ENCODE data around the gene CCDC97. TPM values are rescaled to one million over a fixed set of nuclear protein-coding genes. Genes with fewer than 3 reads are reported as not detected.
"Not testable (repeated sequence)": the region's sequence is repeated elsewhere in the genome, so short reads cannot be mapped to it uniquely, and the experiment has no call there.

Gene CCDC97
- total RNA-seq, 2 experiments from 2014 or later: 33.5 to 36.1 TPM

DNA sequence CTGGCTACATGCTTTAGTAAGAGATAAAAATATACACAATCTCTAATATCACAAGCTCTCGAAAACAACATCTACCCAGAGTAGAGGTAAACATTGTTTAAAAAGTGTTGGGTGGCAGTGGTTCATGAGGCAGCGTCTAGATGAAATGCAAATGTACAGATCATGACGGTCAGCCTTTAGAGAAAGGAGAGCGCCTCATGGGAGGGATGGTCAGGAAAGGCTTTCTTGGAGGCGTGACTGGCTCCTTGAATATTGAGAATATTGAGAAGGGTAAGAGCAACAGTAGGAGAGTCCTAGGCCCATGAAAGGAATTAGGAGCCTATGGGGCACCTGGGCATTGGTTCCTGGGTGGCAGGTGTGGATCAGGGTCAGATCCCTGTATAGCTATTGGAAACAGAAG lies 35.2 kb upstream of the CCDC97 start:
- CTCF ChIA-PET: no interaction called here
- H3K4me3 Mint-ChIP-seq: no peak overlapping the region
- H3K36me3 Mint-ChIP-seq (ENCODE audit: low read depth): peaks cover 77% of the 10 kb centered on the region
- no peaks in the 10 kb centered on the region for H3K9me3 Mint-ChIP-seq (ENCODE audit: insufficient read depth)
- POLR2A ChIA-PET: interaction anchor here (0.8 to 1.1 kb wide), 2 partner anchors 9 to 10 kb away, joined by 3 to 4 read pairs; no protein-coding TSS in a partner anchor
- no peaks in the 10 kb centered on the region for H3K27me3 Mint-ChIP-seq (ENCODE audit: low read depth)
- H3K4me1 Mint-ChIP-seq (ENCODE audit: low read depth): no peaks in the 10 kb centered on the region
- ATAC-seq (no peak), DNase-seq (no peak)
- H3K27ac Mint-ChIP-seq: no peak overlapping the region

- Mint-ChIP-seq H3K36me3 (ENCODE audit: low read depth) (peaks cover 87% of the 10 kb centered on the region), H3K4me3 (no peak overlapping the region), H3K27me3 (ENCODE audit: low read depth) (no peaks in the 10 kb centered on the region), H3K9me3 (ENCODE audit: insufficient read depth) (no peaks in the 10 kb centered on the region), H3K27ac (no peak overlapping the region), H3K4me1 (ENCODE audit: low read depth) (no peaks in the 10 kb centered on the region)
- ATAC-seq (no peak), DNase-seq (no peak)
- CTCF ChIA-PET: no interaction called here
- POLR2A ChIA-PET: no interaction called here
These were observed 33.7 kb upstream of the CCDC97 start for GRCh38 chr19:41276231-41276630.

GRCh38 chr19:41278478-41278877 lies 31.5 kb upstream of the CCDC97 start:
- no peak overlapping the region for H3K27ac Mint-ChIP-seq
- no peaks in the 10 kb centered on the region for H3K9me3 Mint-ChIP-seq (ENCODE audit: insufficient read depth)
- H3K27me3 Mint-ChIP-seq (ENCODE audit: low read depth): no peaks in the 10 kb centered on the region
- ChIA-PET POLR2A (interaction anchor here (0.9 kb wide), 1 partner anchor 11 kb away, joined by 3 read pairs; no protein-coding TSS in a partner anchor), CTCF (interaction anchor here (0.6 kb wide), 1 partner anchor 1191 kb away, joined by 3 read pairs; no protein-coding TSS in a partner anchor)
- H3K4me1 Mint-ChIP-seq (ENCODE audit: low read depth): no peaks in the 10 kb centered on the region
- DNase-seq (no peak), ATAC-seq (no peak)
- peaks cover 82% of the 10 kb centered on the region for H3K36me3 Mint-ChIP-seq (ENCODE audit: low read depth)
- no peak overlapping the region for H3K4me3 Mint-ChIP-seq

DNA sequence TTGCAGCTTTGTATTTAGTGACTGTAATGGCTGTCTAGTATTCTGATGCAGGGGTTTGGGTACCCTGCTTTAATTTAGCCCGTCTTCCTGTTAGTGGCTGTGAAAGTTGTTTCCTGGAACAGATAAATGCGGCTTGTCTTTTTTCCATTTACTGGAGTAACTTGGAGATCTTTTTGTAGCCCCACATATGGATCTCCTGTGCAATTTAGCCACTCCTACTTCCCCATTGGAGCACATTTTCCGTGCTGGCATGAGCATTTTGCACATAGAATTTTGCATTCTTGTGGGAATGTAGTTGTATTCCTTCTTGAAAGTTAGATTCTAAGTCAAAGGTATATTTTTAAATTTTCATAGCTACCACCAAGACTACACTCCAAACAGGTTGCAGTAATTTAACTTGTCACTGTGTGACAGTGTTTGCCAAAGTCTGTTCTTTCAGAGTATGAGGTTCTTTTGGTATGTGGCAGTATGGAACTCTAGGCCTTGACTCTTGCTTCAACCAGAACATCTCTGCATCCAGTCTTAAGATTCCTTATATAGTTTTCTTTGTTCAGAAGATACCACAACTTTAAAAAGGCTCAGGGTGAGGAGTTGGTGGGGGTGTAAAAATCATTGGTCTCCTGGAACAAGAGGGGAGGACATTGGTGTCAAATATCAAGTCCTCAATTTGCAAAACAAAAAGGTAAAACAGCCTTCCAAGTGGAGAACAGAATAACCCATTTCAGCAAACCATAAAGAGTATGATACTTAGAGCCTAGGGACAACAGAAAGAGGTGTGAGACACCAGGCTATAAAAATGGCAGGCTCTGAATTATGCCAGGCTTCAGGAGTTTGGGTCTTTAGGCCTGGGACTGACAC lies 21.1 kb upstream of the CCDC97 start:
- no peak for DNase-seq
- no peak overlapping the region for H3K4me3 Mint-ChIP-seq
- ChIA-PET POLR2A (no interaction called here), CTCF (interaction anchor here (1.0 to 3.3 kb wide), 4 partner anchors 9 to 24 kb away, joined by 3 to 18 read pairs (median 6); partner anchors contain the start of gene HNRNPUL1)
- peaks cover 72% of the 10 kb centered on the region for H3K36me3 Mint-ChIP-seq (ENCODE audit: low read depth)
- peaks cover 7% of the 10 kb centered on the region for H3K4me1 Mint-ChIP-seq (ENCODE audit: low read depth)
- H3K9me3 Mint-ChIP-seq (ENCODE audit: insufficient read depth): no peaks in the 10 kb centered on the region
- H3K27ac Mint-ChIP-seq: peak overlapping the region; percentile 18
- ATAC-seq: no peak
- no peaks in the 10 kb centered on the region for H3K27me3 Mint-ChIP-seq (ENCODE audit: low read depth)

GRCh38 chr19:41289814-41290213 lies 20.2 kb upstream of the CCDC97 start:
- H3K27me3 Mint-ChIP-seq (ENCODE audit: low read depth); H3K4me3 Mint-ChIP-seq; DNase-seq; H3K27ac Mint-ChIP-seq; H3K9me3 Mint-ChIP-seq (ENCODE audit: insufficient read depth); POLR2A ChIA-PET; ATAC-seq: not testable (repeated sequence)
- H3K4me1 Mint-ChIP-seq (ENCODE audit: low read depth): peaks cover 12% of the 10 kb centered on the region
- peaks cover 77% of the 10 kb centered on the region for H3K36me3 Mint-ChIP-seq (ENCODE audit: low read depth)
- CTCF ChIA-PET: interaction anchor here (3.3 kb wide), 1 partner anchor 19 kb away, joined by 18 read pairs; no protein-coding TSS in a partner anchor

DNA sequence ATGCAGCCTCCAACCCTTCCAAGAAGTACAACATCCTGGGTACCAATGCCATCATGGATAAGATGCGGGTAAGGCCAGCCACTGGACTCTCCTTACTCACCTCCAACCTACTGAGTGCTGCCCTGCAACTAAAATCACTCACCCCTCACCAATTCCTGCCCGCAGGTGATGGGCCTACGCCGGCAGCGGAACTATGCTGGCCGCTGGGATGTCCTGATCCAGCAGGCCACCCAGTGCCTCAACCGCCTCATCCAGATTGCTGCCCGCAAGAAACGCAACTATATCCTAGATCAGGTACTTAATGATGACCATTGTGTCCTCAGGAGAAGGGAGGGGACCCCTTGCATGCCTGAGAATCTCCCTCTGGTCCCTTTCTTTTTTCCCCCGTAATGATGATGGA lies 15.6 kb upstream of the CCDC97 start:
- H3K4me1 Mint-ChIP-seq (ENCODE audit: low read depth): peaks cover 51% of the 10 kb centered on the region
- POLR2A ChIA-PET: interaction anchor here (1.5 kb wide), 1 partner anchor 29 kb away, joined by 5 read pairs; no protein-coding TSS in a partner anchor

DNA sequence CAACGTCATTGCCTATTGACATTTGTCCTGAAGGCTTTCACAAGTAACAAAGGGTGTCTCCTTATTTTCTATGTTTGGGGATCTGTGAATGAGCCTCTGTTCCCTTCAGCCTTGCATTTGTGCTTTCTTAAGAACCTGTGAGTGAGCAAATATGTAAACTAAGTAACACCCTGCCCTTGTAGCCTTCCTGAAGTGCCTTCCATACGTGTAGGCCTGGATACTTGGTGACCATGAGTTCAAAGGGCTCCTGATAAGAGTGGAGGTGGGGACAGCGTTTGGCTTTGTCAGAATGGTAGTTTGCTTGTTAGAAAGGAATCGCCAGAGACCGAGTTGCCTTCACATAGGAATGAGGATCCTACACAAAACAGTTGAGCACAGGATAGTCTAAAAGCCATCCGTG lies 14.5 kb upstream of the CCDC97 start:
- Mint-ChIP-seq H3K4me1 (ENCODE audit: low read depth) (peaks cover 62% of the 10 kb centered on the region), H3K27ac (peak overlapping the region; percentile 55), H3K4me3 (no peak overlapping the region), H3K27me3 (ENCODE audit: low read depth) (no peaks in the 10 kb centered on the region), H3K9me3 (ENCODE audit: insufficient read depth) (no peaks in the 10 kb centered on the region), H3K36me3 (ENCODE audit: low read depth) (peaks cover 90% of the 10 kb centered on the region)
- DNase-seq: no peak
- ChIA-PET POLR2A (interaction anchor here (0.8 to 4.3 kb wide), 2 partner anchors 10 to 12 kb away, joined by 3 to 26 read pairs; no protein-coding TSS in a partner anchor), CTCF (interaction anchor here (1.2 to 2.3 kb wide), 2 partner anchors 13 to 56 kb away, joined by 3 to 18 read pairs; no protein-coding TSS in a partner anchor)
- no peak for ATAC-seq

More for the DNA sequence above, 15.6 kb upstream of the CCDC97 start:
- H3K36me3 Mint-ChIP-seq (ENCODE audit: low read depth): peaks cover 88% of the 10 kb centered on the region
- H3K27me3 Mint-ChIP-seq (ENCODE audit: low read depth): no peaks in the 10 kb centered on the region
- DNase-seq: no peak
- H3K4me3 Mint-ChIP-seq: no peak overlapping the region
- CTCF ChIA-PET: interaction anchor here (1.2 to 2.3 kb wide), 2 partner anchors 14 to 57 kb away, joined by 3 to 18 read pairs; no protein-coding TSS in a partner anchor
- no peak overlapping the region for H3K27ac Mint-ChIP-seq
- H3K9me3 Mint-ChIP-seq (ENCODE audit: insufficient read depth): no peaks in the 10 kb centered on the region
- no peak for ATAC-seq

- no peaks in the 10 kb centered on the region for H3K27me3 Mint-ChIP-seq (ENCODE audit: low read depth)
- H3K4me3 Mint-ChIP-seq: no peak overlapping the region
- H3K36me3 Mint-ChIP-seq (ENCODE audit: low read depth): peaks cover 93% of the 10 kb centered on the region
- H3K27ac Mint-ChIP-seq: peak overlapping the region; percentile 71
- ChIA-PET CTCF (interaction anchor here (2.3 kb wide), 1 partner anchor 12 kb away, joined by 18 read pairs; no protein-coding TSS in a partner anchor), POLR2A (interaction anchor here (4.3 kb wide), 1 partner anchor 11 kb away, joined by 26 read pairs; no protein-coding TSS in a partner anchor)
- ATAC-seq (no peak), DNase-seq (no peak)
- H3K4me1 Mint-ChIP-seq (ENCODE audit: low read depth): peaks cover 71% of the 10 kb centered on the region
- no peaks in the 10 kb centered on the region for H3K9me3 Mint-ChIP-seq (ENCODE audit: insufficient read depth)
These were observed 13.5 kb upstream of the CCDC97 start for GRCh38 chr19:41296433-41296871.

GRCh38 chr19:41297628-41298347 lies 12.2 kb upstream of the CCDC97 start:
- Mint-ChIP-seq H3K4me3 (no peak overlapping the region), H3K36me3 (ENCODE audit: low read depth) (peaks cover 94% of the 10 kb centered on the region), H3K9me3 (ENCODE audit: insufficient read depth) (no peaks in the 10 kb centered on the region), H3K27me3 (ENCODE audit: low read depth) (no peaks in the 10 kb centered on the region), H3K27ac (peak overlapping the region; percentile 80), H3K4me1 (ENCODE audit: low read depth) (peaks cover 85% of the 10 kb centered on the region)
- ATAC-seq (peak; percentile 43), DNase-seq (no peak)
- CTCF ChIA-PET: interaction anchor here (1.0 to 3.5 kb wide), 4 partner anchors 9 to 35 kb away, joined by 3 to 28 read pairs (median 4); no protein-coding TSS in a partner anchor
- POLR2A ChIA-PET: interaction anchor here (0.8 to 4.3 kb wide), 4 partner anchors 10 to 34 kb away, joined by 3 to 26 read pairs (median 7); partner anchors contain the start of gene CCDC97

- H3K9me3 Mint-ChIP-seq (ENCODE audit: insufficient read depth): no peaks in the 10 kb centered on the region
- peak overlapping the region; percentile 80 for H3K27ac Mint-ChIP-seq
- H3K36me3 Mint-ChIP-seq (ENCODE audit: low read depth): peaks cover 96% of the 10 kb centered on the region
- ATAC-seq (peak; percentile 51), DNase-seq (peak; percentile 51)
- CTCF ChIA-PET: interaction anchor here (1.0 to 3.5 kb wide), 5 partner anchors 10 to 35 kb away, joined by 3 to 28 read pairs (median 4); partner anchors contain the start of gene CCDC97
- H3K4me1 Mint-ChIP-seq (ENCODE audit: low read depth): peaks cover 91% of the 10 kb centered on the region
- H3K4me3 Mint-ChIP-seq: no peak overlapping the region
- H3K27me3 Mint-ChIP-seq (ENCODE audit: low read depth): no peaks in the 10 kb centered on the region
- POLR2A ChIA-PET: interaction anchor here (0.6 to 4.3 kb wide), 6 partner anchors 9 to 35 kb away, joined by 3 to 26 read pairs (median 4); partner anchors contain the start of gene CCDC97
These were observed 11.5 kb upstream of the CCDC97 start for GRCh38 chr19:41298348-41298964.
